DND-41 (cell line): ENCODE results near the gene SPACA5.
"Not testable (repeated sequence)": the region's sequence is repeated elsewhere in the genome, so short reads cannot be mapped to it uniquely, and the experiment has no call there.

Experiments used
- CTCF ChIP-seq: IDR thresholded peaks from 2 replicates; pipeline ENCODE4 v1.5.1; 2012; ENCODE audit warnings: borderline replicate concordance, low read length, moderate library complexity, mild to moderate bottlenecking; ENCODE audit not compliant: poor library complexity, severe bottlenecking; ENCODE audit errors: extremely low read depth
- EZH2 ChIP-seq: IDR thresholded peaks from 3 replicates; pipeline ENCODE4 v1.6.1; 2012; ENCODE audit warnings: borderline replicate concordance, low read depth, mild to moderate bottlenecking, moderate library complexity, low read length, inconsistent platforms; ENCODE audit not compliant: severe bottlenecking

GRCh38 chrX:47958206-47958605 lies 48.6 kb upstream of the SPACA5 start:
- not testable (repeated sequence) for TF ChIP-seq EZH2, CTCF
